HG03342 (cell line): Measurements from ENCODE around the gene SH3YL1.

Source experiments
- ATAC-seq: cut with Tn5 transposase; IDR thresholded peaks from one replicate; pipeline ENCODE4 v1.9.1; 2021; ENCODE audit warnings: mild to moderate bottlenecking, moderate library complexity; ENCODE audit not compliant: unreplicated experiment

SH3YL1 gene

GRCh38 chr2:282371-283263 lies 18.8 kb upstream of the SH3YL1 start:
- no peak for ATAC-seq

GRCh38 chr2:281381-281780 lies 17.5 kb upstream of the SH3YL1 start:
- no peak for ATAC-seq

GRCh38 chr2:280650-281110 lies 16.8 kb upstream of the SH3YL1 start:
- ATAC-seq, result no peak

GRCh38 chr2:279956-280649 lies 16.3 kb upstream of the SH3YL1 start:
- no peak for ATAC-seq

GRCh38 chr2:279366-279765 lies 15.5 kb upstream of the SH3YL1 start:
- no peak for ATAC-seq

- no peak for ATAC-seq
Observed at GRCh38 chr2:278927-279320, 15.1 kb upstream of the SH3YL1 start.

GRCh38 chr2:278312-278926 lies 14.6 kb upstream of the SH3YL1 start:
- ATAC-seq, result no peak

GRCh38 chr2:275466-275865 lies 11.6 kb upstream of the SH3YL1 start:
- ATAC-seq, result peak; percentile 96

- no peak for ATAC-seq
Observed at GRCh38 chr2:274503-274902, 10.7 kb upstream of the SH3YL1 start.

GRCh38 chr2:273333-273732 lies 9.5 kb upstream of the SH3YL1 start:
- no peak for ATAC-seq

GRCh38 chr2:271917-272316 lies 8.1 kb upstream of the SH3YL1 start:
- no peak for ATAC-seq

- no peak for ATAC-seq
Observed at GRCh38 chr2:270861-271260, 7.0 kb upstream of the SH3YL1 start.

- ATAC-seq, result no peak
Observed at GRCh38 chr2:269356-270030, 5.7 kb upstream of the SH3YL1 start.

GRCh38 chr2:268323-268722 lies 4.5 kb upstream of the SH3YL1 start:
- ATAC-seq, result no peak

- ATAC-seq, result peak; percentile 90
Observed at GRCh38 chr2:264493-265468, 949 bp upstream of the SH3YL1 start, which contains the start of gene ACP1. TSS of gene ACP1 (plus strand) at chr2:264947. CDS start at chr2:264965, 18 bp downstream.

GRCh38 chr2:263022-263738 lies 652 bp downstream of the SH3YL1 start:
- ATAC-seq, result no peak

GRCh38 chr2:262117-262516 lies 1.7 kb downstream of the SH3YL1 start:
- ATAC-seq, result no peak

- ATAC-seq, result no peak
Observed at GRCh38 chr2:260507-261161, 3.2 kb downstream of the SH3YL1 start.
